SK-N-SH (cell line): ENCODE data around the gene TFE3. TPM values are rescaled to one million over a fixed set of nuclear protein-coding genes. Genes with fewer than 3 reads are reported as not detected.

ENCODE experiments used
- CTCF ChIA-PET: fragments of 300-600, 350-600 bp; formaldehyde crosslinking; extraction: SDS; loops from one replicate; lab custom pipeline; 2021; lab: Yijun Ruan, JAX
- POLR2A ChIA-PET: fragments of 350-600 bp; sonication (Branson Sonifier 250); formaldehyde crosslinking; extraction: SDS; loops from one replicate; lab custom pipeline; 2020; ENCODE audit warnings: antibody characterized with exemption, inconsistent platforms; lab: Yijun Ruan, JAX
- DNase-seq: peaks from one replicate; pipeline ENCODE4 v3.0.0; 2012
- H2AFZ ChIP-seq: fragments of 200-600 bp; sonication (generic); 2 replicates; pipeline ENCODE4 v1.8.1; 2016; ENCODE audit warnings: antibody characterized with exemption, mild to moderate bottlenecking, low read depth
- H3F3A ChIP-seq: fragments of 200-600 bp; sonication (generic); replicated peaks from 2 replicates; pipeline ENCODE3; 2016; ENCODE audit warnings: antibody characterized with exemption, mild to moderate bottlenecking; ENCODE audit not compliant: insufficient read depth
- H3K27ac ChIP-seq, 2 experiments: fragments of 200-500 bp in 1 of 2; fragments of 200-600 bp in 1 of 2; sonication (Bioruptor generic) in 1 of 2; sonication (generic), shearing (Covaris generic) in 1 of 2; 2 replicates each; pipeline versions ENCODE4 v1.5.1 to v1.6.1; 2014 to 2016; ENCODE audit warnings: low read depth in 2 of 2, inconsistent platforms in 1 of 2, low read length in 1 of 2, mild to moderate bottlenecking in 1 of 2, mixed read lengths in 1 of 2
- H3K27me3 ChIP-seq: fragments of 200-600 bp; sonication (generic), shearing (Covaris generic); 2 replicates; pipeline ENCODE4 v1.6.1; 2016; ENCODE audit warnings: mixed run types; ENCODE audit not compliant: insufficient read depth
- H3K36me3 ChIP-seq, 2 experiments: fragments of 200-500 bp in 1 of 2; fragments of 200-600 bp in 1 of 2; sonication (Bioruptor generic) in 1 of 2; sonication (generic) in 1 of 2; replicated peaks in 1 of 2; 2 replicates each; pipeline versions ENCODE3 to v1.5.1; 2014 to 2016; ENCODE audit warnings: low read length in 1 of 2, mild to moderate bottlenecking in 1 of 2; ENCODE audit not compliant: insufficient read depth in 2 of 2, control insufficient read depth in 1 of 2
- H3K4me1 ChIP-seq, 2 experiments: fragments of 200-500 bp in 1 of 2; fragments of 200-600 bp in 1 of 2; sonication (Bioruptor generic) in 1 of 2; sonication (generic), shearing (Covaris generic) in 1 of 2; 2 replicates each; pipeline versions ENCODE4 v1.5.1 to v1.6.1; 2014 to 2016; ENCODE audit warnings: low read depth in 1 of 2, low read length in 1 of 2, mixed run types in 1 of 2; ENCODE audit not compliant: insufficient read depth in 2 of 2, control insufficient read depth in 1 of 2
- H3K4me2 ChIP-seq: fragments of 200-600 bp; sonication (generic), shearing (Covaris generic); 2 replicates; pipeline ENCODE4 v1.6.1; 2017; ENCODE audit warnings: mixed run types
- H3K4me3 ChIP-seq, 2 experiments: fragments of 200-500 bp in 1 of 2; fragments of 200-600 bp in 1 of 2; sonication (Bioruptor generic) in 1 of 2; sonication (generic), shearing (Covaris generic) in 1 of 2; 2 replicates each; pipeline versions ENCODE4 v1.5.1 to v1.8.1; 2014 to 2016; ENCODE audit warnings: low read depth in 2 of 2, inconsistent platforms in 1 of 2, low read length in 1 of 2, mild to moderate bottlenecking in 1 of 2, mixed read lengths in 1 of 2, moderate library complexity in 1 of 2
- H3K79me2 ChIP-seq: fragments of 200-600 bp; sonication (generic); 2 replicates; pipeline ENCODE4 v1.8.1; 2017; ENCODE audit warnings: mild to moderate bottlenecking; ENCODE audit not compliant: insufficient read depth
- H3K9ac ChIP-seq: fragments of 200-600 bp; sonication (generic); 2 replicates; pipeline ENCODE4 v1.6.1; 2017; ENCODE audit warnings: mixed run types
- H3K9me2 ChIP-seq: fragments of 200-600 bp; sonication (generic); 2 replicates; pipeline ENCODE4 v1.6.1; 2017; ENCODE audit warnings: mixed run types
- H3K9me3 ChIP-seq: fragments of 200-600 bp; sonication (generic); 2 replicates; pipeline ENCODE4 v1.6.1; 2017; ENCODE audit warnings: mixed run types, mild to moderate bottlenecking, moderate library complexity
- H4K20me1 ChIP-seq: fragments of 200-600 bp; sonication (generic); 2 replicates; pipeline ENCODE4 v1.6.1; 2017; ENCODE audit warnings: mild to moderate bottlenecking, mixed run types; ENCODE audit not compliant: insufficient read depth
- EP300 ChIP-seq, 2 experiments: IDR thresholded peaks; 2 replicates each; pipeline versions ENCODE4 v1.4.0 to v1.6.1; 2012; ENCODE audit warnings: borderline replicate concordance in 1 of 2, low read depth in 1 of 2, low read length in 1 of 2
- EZH2phosphoT487 ChIP-seq: fragments of 200-600 bp; sonication (generic); IDR thresholded peaks from 2 replicates; pipeline ENCODE4 v1.6.1; 2017; ENCODE audit warnings: low read depth, mixed run types, mild to moderate bottlenecking, antibody characterized with exemption, moderate library complexity, borderline replicate concordance
- FOXM1 ChIP-seq: IDR thresholded peaks from 2 replicates; pipeline ENCODE4 v1.4.0; 2012; ENCODE audit warnings: low read depth, mild to moderate bottlenecking
- GABPA ChIP-seq: IDR thresholded peaks from 2 replicates; pipeline ENCODE4 v1.4.0; 2012; ENCODE audit warnings: low read depth, mild to moderate bottlenecking
- GATA2 ChIP-seq: sonication (generic); formaldehyde crosslinking; IDR thresholded peaks from 2 replicates; pipeline ENCODE4 v1.5.0; 2020; ENCODE audit warnings: mild to moderate bottlenecking, missing genetic modification reagents
- NFIC ChIP-seq: IDR thresholded peaks from 2 replicates; pipeline ENCODE4 v1.4.0; 2012; ENCODE audit warnings: borderline replicate concordance
- NRF1 ChIP-seq: IDR thresholded peaks from 2 replicates; pipeline ENCODE4 v1.6.1; 2012; ENCODE audit warnings: low read depth, mild to moderate bottlenecking, low read length
- POLR2AphosphoS5 ChIP-seq: IDR thresholded peaks from 2 replicates; pipeline ENCODE4 v1.6.1; 2012; ENCODE audit warnings: low read depth, low read length
- RCOR1 ChIP-seq: fragments of 150-350 bp; IDR thresholded peaks from 2 replicates; pipeline ENCODE4 v1.6.1; 2017; ENCODE audit warnings: antibody characterized with exemption, low read length
- TCF12 ChIP-seq: IDR thresholded peaks from 2 replicates; pipeline ENCODE4 v1.4.0; 2012
- TEAD4 ChIP-seq: IDR thresholded peaks from 2 replicates; pipeline ENCODE4 v1.4.0; 2012; ENCODE audit warnings: mild to moderate bottlenecking, borderline replicate concordance; ENCODE audit not compliant: insufficient read depth
- YY1 ChIP-seq: IDR thresholded peaks from 2 replicates; pipeline ENCODE4 v1.4.0; 2012; ENCODE audit warnings: low read depth, mild to moderate bottlenecking
- whole genome bisulfite sequencing: methylation state at CpG from one replicate; pipeline ENCODE4 v1.1.6; 2017; ENCODE audit warnings: low lambda C conversion rate; 5-methylcytosine and 5-hydroxymethylcytosine counted together
- polyA plus RNA-seq, 3 experiments: library from polyadenylated mRNA; depleted of rRNA; stranded (reverse); fragments of >200 nt; gene quantifications; 2 replicates each; pipeline ENCODE4 v1.2.3, GENCODE V29; 2012
- TF ChIP-seq, protein P1 (sequence below): IDR thresholded peaks from 2 replicates; pipeline ENCODE4 v1.4.0; 2012; ENCODE audit warnings: low read depth, borderline replicate concordance
- TF ChIP-seq, protein P2 (sequence below): IDR thresholded peaks from 2 replicates; pipeline ENCODE4 v1.6.1; 2012; ENCODE audit warnings: mild to moderate bottlenecking, low read depth, low read length, moderate library complexity
- TF ChIP-seq, protein P3 (sequence below): IDR thresholded peaks from 2 replicates; pipeline ENCODE4 v1.4.0; 2012; ENCODE audit warnings: low read depth, borderline replicate concordance

The TFE3 gene
- polyA plus RNA-seq, 1 of the 3 experiments (the other 2 are of a cell fraction) = 14.0 TPM

- TF ChIP-seq EP300 (IDR thresholded peaks at IDR 0.05; ENCODE audit: borderline replicate concordance in 1 of 2, low read depth in 1 of 2, low read length in 1 of 2) (no peak), GABPA (no peak), RCOR1 (no peak), NFIC (no peak), FOXM1 (no peak), TCF12 (no peak), NRF1 (no peak), YY1 (no peak), GATA2 (CRISPR knock-in tag) (no peak)
- TF ChIP-seq, protein P1, sequence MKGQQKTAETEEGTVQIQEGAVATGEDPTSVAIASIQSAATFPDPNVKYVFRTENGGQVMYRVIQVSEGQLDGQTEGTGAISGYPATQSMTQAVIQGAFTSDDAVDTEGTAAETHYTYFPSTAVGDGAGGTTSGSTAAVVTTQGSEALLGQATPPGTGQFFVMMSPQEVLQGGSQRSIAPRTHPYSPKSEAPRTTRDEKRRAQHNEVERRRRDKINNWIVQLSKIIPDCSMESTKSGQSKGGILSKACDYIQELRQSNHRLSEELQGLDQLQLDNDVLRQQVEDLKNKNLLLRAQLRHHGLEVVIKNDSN = no peak
- TF ChIP-seq, protein P2, sequence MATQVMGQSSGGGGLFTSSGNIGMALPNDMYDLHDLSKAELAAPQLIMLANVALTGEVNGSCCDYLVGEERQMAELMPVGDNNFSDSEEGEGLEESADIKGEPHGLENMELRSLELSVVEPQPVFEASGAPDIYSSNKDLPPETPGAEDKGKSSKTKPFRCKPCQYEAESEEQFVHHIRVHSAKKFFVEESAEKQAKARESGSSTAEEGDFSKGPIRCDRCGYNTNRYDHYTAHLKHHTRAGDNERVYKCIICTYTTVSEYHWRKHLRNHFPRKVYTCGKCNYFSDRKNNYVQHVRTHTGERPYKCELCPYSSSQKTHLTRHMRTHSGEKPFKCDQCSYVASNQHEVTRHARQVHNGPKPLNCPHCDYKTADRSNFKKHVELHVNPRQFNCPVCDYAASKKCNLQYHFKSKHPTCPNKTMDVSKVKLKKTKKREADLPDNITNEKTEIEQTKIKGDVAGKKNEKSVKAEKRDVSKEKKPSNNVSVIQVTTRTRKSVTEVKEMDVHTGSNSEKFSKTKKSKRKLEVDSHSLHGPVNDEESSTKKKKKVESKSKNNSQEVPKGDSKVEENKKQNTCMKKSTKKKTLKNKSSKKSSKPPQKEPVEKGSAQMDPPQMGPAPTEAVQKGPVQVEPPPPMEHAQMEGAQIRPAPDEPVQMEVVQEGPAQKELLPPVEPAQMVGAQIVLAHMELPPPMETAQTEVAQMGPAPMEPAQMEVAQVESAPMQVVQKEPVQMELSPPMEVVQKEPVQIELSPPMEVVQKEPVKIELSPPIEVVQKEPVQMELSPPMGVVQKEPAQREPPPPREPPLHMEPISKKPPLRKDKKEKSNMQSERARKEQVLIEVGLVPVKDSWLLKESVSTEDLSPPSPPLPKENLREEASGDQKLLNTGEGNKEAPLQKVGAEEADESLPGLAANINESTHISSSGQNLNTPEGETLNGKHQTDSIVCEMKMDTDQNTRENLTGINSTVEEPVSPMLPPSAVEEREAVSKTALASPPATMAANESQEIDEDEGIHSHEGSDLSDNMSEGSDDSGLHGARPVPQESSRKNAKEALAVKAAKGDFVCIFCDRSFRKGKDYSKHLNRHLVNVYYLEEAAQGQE = no peak
Measured at GRCh38 chrX:49066278-49066677, 23.1 kb upstream of the TFE3 start (continued).

DNA sequence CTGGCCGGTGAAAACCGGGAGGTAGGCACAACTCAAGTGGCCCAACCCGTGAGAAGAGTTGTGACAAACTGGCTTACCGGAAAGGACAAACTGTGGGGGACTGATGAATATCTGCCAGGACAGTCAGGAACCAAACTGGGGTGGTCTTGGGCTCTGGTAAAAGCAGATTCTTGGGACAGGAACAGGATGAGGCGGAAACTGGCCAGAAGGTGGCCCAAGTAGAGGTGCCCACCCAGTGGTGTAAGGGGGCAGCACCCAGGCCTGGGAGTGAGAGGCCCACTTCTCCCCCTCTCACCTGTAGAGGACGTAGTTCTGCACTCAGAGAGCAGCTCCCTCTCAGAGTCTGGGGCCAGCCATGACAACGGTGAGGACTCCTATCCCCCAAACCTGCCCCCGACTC is 21.6 kb upstream of the TFE3 start:
- no peaks in the 10 kb centered on the region for H4K20me1 ChIP-seq
- no peak overlapping the region for H3K9ac ChIP-seq
- no peaks in the 10 kb centered on the region for H3K4me1 ChIP-seq
- H3K79me2 ChIP-seq = no peaks in the 10 kb centered on the region
- no peak for TF ChIP-seq POLR2AphosphoS5
- no peaks in the 10 kb centered on the region; the same call in 1 of the 2 replicates for H3K27me3 ChIP-seq
- ChIA-PET POLR2A (no interaction called here), CTCF (no interaction called here)
- no peak overlapping the region for H2AFZ ChIP-seq
- no peaks in the 10 kb centered on the region for H3K9me3 ChIP-seq
- no peaks in the 10 kb centered on the region for H3K9me2 ChIP-seq
- no peak for DNase-seq
- H3K27ac ChIP-seq = no peak overlapping the region
- WGBS = 76% methylated on average over 6 of the region's 8 CpGs
- H3K4me3 ChIP-seq = no peak overlapping the region
- H3K4me2 ChIP-seq = no peak overlapping the region
- H3K36me3 ChIP-seq = no peaks in the 10 kb centered on the region
- no peaks in the 10 kb centered on the region for H3F3A ChIP-seq

DNA sequence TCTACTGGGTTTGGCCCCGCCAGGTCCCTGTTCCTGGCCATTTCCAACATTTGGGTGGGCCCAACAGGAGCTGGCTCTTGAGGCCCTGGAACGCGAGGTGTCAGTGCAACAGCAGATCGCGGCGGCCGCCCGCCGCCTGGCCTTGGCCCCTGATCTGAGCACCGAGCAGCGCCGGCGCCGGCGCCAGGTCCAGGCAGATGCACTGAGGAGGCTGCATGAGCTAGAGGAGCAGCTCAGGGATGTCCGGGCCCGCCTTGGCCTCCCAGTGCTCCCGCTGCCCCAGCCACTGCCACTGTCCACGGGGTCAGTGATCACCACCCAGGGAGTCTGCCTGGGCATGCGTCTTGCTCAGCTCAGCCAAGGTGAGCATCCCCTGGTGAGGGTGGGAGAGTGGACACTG is 21.1 kb upstream of the TFE3 start:
- ChIA-PET CTCF (no interaction called here), POLR2A (no interaction called here)
- Histone ChIP-seq H3K4me1 (no peaks in the 10 kb centered on the region), H3K9me2 (no peaks in the 10 kb centered on the region), H3K9ac (no peak overlapping the region), H3K36me3 (no peaks in the 10 kb centered on the region), H3K79me2 (no peaks in the 10 kb centered on the region), H3F3A (no peaks in the 10 kb centered on the region), H4K20me1 (no peaks in the 10 kb centered on the region), H3K4me3 (no peak overlapping the region), H2AFZ (no peak overlapping the region), H3K27me3 (no peaks in the 10 kb centered on the region; the same call in 1 of the 2 replicates), H3K9me3 (no peaks in the 10 kb centered on the region), H3K27ac (no peak overlapping the region), H3K4me2 (no peak overlapping the region)
- DNase-seq = no peak
- TF ChIP-seq, protein P3, sequence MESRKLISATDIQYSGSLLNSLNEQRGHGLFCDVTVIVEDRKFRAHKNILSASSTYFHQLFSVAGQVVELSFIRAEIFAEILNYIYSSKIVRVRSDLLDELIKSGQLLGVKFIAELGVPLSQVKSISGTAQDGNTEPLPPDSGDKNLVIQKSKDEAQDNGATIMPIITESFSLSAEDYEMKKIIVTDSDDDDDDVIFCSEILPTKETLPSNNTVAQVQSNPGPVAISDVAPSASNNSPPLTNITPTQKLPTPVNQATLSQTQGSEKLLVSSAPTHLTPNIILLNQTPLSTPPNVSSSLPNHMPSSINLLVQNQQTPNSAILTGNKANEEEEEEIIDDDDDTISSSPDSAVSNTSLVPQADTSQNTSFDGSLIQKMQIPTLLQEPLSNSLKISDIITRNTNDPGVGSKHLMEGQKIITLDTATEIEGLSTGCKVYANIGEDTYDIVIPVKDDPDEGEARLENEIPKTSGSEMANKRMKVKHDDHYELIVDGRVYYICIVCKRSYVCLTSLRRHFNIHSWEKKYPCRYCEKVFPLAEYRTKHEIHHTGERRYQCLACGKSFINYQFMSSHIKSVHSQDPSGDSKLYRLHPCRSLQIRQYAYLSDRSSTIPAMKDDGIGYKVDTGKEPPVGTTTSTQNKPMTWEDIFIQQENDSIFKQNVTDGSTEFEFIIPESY = no peak
- TF ChIP-seq NRF1 (no peak), TEAD4 (no peak), EZH2phosphoT487 (no peak)
- whole genome bisulfite sequencing = 83% methylated on average over 8 of the region's 20 CpGs
